HG03439 (cell line): ENCODE measurements around the gene DCLK1.

Experiments
- ATAC-seq: cut with Tn5 transposase; IDR thresholded peaks from one replicate; pipeline ENCODE4 v1.9.1; 2021; ENCODE audit warnings: mild to moderate bottlenecking, moderate library complexity; ENCODE audit not compliant: unreplicated experiment

DCLK1 gene

DNA sequence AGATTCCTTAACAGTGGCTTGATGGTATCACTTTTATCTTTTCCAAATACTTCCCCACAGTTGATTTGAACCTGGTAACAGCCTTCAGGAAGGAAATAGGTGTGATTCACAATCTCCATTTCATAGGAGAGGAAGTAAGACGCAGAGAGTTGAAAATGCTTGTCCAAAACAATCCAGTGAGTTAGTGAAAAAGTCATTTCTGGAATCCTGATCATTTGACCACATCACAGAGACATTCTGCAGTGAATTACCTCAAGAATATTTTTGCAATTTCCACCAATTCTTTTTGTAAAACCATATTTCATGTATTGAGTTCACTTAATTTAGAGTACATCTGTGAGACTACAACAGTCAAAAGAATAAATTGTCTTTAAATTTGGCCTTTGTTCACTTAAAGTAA, 292.8 kb downstream of the DCLK1 start:
- no peak for ATAC-seq

DNA sequence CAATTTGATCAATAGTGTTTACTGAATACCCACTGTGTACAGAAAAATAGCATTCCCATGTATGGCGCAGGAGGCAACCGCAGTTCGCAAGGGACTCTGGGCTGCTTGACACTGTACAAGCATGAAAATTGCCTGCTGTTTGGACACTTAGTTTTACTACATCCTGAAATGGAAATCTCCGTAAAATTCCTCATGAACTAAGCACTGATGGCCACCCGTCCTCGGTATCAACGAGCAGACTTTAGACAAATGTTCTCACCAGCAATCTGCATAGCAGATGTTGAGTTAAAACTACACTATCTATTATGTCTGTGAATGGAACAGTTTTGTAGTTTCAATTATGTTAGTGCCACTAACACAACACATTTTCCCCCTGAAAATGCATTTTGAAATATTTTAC, 294.7 kb downstream of the DCLK1 start:
- no peak for ATAC-seq

DNA sequence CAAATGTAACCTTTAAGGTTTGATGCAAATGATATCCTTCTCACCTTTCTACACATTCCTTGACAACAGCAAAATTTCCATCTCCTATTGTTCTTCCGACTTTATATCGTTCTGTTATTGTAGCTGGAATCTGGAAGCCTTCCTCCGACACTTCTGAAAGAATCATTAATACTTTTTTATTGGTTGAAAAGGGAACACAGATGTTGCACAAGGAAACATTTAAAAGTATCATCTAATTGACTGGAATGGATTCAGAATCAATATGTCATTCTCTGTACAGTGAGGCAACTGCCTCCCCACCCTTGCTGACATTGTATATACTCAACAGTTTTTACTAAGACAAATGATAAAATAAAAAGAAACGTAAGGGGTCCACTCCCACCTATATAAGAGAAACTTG, 295.2 kb downstream of the DCLK1 start:
- no peak for ATAC-seq

DNA sequence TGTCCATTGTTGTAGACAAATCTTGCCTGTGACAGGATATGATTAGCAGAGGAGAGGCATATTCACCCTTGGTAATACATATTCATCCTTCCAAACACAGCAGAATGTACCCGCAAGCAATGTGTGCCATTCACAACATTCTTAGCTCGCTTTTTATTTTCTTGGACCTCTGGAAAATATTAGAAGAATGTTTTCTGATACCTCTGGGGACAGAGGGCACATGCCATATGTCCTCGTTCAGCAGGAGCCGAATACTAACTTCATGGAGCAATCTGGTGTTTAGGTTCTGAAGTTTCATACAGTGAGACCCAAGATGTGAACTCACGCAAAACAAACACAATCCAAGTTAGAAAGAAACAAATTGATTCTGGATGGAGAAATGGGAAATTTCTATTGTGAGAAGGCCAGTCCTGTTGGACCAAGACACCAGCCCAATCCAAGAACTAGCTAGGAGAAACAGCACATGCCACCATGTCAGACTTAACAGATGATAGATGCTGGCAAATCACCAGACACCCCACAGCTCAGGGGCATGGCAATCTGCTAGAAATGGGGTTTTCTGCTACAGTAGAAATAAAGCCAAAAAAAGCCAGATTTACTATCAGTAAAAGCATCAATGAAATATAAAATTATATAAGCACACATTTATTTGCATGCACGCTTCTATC, 297.4 kb downstream of the DCLK1 start:
- ATAC-seq: no peak

DNA sequence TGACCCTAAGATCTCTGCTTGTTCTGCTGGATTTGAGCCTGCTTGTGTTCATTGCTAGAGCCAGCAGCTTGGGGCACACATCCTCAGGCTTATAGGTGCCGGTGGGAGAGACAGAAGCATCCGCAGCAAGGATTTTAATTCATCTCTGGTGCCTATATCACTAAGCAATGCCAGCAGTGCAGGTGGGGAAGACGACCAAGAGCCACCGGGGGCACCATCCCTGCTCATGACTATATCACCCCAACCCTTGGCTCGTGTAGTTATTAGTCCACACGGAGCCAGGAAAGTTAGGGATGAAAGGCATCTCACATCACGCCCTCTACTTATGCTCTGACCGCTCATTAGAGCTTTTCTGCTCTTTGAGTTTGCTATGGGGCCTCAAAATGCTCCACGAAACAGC, 298.2 kb downstream of the DCLK1 start:
- ATAC-seq: no peak

DNA sequence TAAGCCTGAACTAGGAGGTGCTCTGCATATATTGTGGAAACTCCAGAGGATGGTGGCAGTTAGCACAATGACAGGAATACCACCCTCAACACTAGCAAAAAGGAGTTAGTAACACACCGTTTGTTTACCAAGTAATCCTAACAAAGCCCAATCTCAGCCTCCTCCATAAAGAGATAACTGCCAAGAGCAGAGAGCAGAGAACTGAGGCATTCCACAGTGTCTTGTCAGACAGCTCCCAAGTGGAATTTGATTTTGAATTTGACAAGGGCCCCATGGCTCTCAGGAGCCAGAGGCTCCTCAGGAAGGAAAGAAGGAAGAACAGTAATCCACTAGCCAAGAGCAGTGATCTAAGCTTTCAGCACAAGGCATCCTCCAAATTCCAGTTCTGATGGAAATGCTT, 298.6 kb downstream of the DCLK1 start:
- ATAC-seq: no peak

DNA sequence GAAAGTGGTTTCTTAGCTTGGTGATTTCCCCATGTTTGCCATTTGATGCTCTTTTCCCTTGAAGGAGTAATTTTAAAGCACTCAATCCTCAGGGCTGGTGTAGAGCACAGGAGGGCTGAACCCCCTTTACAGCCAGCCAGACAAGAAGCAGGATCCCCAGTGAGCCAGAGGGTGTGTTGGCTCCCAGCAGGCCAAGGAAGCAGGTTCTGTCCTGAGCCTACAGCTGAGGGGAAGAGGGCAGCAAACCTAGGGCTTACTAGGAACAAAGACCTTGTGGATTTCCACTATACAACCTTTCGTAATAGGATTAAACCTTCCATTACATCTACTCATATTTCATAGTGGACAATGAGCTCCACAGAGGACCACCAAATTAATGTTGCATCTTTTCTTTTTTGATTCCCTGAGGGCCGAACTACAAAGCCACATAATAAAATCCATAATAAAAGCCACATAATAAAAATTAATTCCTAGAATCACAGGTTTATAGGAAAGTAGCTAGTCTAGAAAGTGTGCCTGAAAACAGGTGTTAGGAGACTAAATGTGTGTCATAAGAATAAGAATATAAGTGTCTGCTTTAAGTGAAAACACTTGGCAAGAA, 300.2 kb downstream of the DCLK1 start:
- ATAC-seq: no peak

DNA sequence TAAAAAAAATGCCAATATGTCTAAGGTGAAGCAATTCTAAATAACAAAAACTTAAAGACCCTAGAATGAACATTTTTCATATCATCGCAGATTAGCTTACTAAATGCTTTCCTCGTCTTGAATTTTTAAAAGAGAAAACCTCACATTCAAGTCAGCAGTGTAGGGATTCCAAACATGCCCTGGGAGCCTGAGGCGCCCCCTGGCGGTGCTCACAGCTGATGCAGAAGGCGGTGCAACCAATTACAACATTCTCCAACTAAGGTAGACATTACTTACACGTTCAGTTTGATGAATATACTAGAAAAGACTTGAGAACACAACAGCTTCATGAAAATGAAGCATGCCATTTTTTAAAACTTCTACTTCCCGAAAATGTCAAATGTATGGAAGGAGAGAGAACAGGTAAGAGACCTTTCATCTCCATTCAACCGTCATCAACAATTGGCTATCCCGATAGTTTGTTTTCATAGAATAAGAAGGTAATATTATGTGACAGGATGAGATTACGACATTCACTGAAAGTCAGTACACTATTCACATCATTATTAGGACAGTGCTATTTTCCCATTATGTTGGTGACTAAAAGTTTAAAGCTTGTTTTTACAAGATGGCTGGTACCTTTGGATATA, 304.4 kb downstream of the DCLK1 start:
- no peak for ATAC-seq

DNA sequence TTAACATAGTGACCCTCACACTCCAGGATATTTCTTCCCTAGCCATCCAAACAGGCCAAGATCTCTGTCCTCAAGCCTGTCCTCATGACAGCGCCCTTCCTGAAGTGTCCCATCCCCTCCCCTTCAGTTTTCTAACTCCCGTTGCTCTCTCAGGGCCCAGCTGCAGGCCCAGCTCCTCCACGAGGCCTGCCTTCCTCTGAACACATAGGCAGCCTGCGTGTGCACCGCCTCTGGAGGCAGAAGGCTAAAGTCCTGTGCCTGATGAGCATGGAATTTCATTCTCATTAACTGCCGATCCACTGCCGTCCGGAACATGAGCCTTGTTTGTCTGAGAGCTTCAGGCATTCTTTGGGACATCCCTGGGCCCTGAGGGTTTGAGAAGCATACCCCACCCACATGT, 306.4 kb downstream of the DCLK1 start:
- ATAC-seq: no peak

DNA sequence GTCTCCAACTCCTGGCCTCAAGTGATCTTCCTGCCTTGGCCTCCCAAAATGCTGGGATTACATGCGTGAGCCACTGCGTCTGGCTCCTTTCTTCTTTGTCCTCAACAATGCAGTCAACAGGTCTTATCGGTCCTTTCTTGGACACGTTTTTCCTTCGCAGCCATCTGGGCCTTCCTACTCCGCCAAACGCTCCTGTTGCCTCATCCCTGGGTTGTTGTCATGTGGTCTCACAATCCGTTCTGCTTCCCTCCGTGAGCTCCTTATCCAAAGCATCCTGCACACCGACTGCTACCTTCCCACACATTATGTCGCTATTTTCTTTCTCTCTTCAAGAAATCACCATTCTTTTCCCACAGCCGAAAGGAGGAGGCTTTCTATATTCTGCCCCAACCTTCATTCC, 306.8 kb downstream of the DCLK1 start:
- no peak for ATAC-seq

DNA sequence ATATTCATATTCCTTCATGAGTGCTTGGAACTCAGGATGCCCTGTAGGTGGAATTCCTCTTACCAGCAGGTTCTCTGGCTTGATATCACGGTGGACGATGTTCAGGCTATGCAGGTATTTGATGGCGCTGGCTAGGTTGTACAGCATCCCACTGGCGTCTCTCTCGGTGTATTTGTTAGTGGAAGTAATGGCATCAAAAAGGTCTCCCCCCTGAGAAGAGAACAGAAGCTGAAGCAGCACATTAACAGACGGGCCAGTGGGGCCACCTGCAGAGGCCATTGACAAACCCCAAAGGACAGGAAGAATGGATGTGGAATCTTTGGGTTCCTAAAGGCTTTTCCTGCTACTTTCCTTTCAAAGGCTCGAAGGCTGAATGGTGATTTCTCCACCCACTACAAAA, 308.5 kb downstream of the DCLK1 start:
- no peak for ATAC-seq

DNA sequence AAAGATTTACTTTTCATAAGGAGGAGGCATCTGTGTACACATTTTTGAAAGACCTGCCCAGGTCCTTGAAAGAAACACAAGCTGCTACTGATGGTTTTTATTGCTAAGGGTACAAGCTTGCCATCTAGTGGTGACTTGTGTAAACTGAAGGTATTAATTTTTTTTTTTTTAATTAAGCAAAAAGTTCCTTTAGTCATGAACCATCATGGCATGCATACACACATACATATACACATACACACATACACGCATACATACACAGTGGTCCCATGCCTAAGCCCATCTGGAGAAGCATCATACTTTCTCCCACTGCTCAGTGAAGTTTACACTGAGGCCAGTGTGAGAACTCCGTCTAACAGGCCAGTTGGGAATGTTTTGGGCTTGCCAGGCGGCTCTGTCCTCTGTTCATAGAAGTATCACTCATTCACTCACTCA, 312.5 kb downstream of the DCLK1 start:
- ATAC-seq: no peak

DNA sequence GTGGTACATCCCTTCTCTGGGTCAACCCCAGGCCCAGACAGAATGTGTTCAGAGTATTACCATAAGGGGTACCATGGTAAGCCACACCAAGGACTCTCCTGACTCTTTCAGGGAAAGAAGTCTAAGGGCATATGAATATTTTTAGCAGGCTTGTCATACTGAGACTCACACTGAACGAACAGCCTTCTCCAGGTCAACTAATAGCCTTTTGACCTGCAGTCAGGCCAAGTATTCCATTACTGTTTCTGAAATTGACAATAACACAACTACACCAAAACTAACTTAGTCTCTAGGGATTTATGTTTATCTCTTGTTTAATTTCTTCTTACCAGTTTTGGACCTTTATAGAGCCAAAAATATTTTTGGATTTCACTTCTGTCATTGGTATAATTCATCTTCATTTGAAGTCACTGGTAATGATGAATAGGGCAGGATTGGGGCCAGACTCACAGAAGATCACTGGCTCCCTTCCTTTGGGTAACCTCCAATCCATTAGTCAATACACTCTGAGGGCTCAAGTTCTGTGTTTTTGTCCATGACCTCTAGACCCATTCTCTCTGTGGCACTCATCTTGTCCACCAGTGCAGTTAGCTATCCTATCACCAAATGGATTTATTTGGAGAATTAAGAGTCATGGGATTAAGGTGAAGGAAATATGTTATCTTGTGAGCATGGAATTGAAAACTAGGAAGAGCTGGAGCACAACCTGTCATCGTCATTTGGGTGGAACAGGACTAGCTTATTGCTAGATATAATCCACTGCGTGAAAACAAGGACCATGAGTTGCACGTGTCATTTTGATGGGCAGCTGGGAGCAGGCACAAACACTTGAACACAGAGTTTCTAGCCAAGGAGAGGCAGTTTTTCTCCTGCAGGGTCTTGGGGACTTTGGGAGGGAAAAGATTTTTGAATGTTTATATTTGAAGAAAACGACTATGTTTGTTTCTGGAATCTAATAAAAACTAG, 313.3 kb downstream of the DCLK1 start:
- ATAC-seq: no peak

DNA sequence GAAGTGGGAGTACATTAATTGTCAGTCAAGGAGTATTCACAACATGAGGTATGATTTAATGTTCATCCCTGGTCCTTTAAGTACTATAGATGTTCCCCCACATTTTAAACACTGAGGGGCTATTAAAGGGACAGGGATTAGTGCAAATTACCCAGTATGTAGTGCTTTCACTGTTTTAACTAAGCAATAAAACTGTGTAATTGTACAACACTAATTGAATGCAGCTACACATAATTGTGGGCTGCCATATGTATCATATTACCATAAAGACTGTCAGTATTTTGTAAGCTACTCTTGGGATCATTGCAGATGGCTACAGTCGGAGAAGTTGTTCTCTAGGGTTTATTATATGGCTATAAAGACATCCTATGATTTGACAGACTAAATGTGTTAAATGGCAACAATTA, 316.6 kb downstream of the DCLK1 start:
- ATAC-seq: no peak

DNA sequence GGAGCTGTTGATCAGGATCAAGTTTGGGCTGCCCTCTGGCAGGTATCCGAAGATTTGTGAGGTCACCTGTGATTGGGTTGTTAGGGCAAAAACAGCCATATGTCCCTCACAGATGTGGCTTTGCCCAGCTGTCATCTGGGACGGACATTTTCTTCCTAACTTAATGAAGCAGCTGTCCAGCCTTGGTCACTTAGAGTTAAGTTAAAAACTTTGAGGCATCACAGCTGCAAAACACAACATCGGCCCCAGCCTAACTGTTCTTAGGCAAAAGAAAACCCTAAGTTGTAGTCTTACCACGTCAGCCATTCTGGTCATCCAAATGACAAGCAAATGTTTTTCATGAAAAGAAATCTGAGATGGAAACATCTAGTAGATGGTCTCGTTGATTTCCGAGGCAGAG, 318.4 kb downstream of the DCLK1 start:
- no peak for ATAC-seq

DNA sequence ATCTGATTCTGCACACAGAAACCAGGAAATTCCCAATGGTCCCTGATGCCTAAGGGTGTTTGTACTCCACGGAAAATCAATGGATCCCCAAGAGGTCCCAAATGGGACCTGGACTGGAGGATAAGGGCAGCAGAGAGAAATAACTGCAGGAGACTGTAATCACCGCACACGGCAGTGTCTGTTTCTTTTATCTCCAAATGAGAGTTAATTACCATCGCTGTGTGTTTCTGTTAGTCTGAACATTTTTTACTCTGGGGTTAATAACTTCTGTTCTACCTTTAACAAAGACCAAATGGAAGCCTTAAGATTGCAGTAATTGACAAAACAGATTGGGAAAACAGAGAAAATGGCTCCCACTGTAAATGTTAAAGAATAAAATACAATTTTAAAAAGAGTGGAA, 320.9 kb downstream of the DCLK1 start:
- no peak for ATAC-seq

DNA sequence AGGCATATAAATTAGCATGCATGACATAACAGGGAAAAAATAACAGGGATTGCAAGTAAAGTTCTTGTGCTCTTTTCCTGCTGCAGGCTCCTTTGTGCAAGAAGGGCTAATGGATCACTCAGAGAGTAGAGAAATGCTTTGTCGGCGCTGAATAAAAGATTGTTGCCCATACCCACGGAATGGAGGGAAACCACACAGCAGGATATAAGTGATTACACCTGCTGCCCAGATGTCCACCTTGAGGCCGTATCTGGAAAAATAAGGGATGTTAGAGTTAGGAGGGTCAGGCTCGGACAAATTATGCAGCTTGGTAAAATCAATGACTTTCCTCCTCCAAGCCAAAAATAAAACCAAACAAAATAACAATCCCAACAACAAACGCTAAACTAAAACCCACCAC, 322.3 kb downstream of the DCLK1 start:
- no peak for ATAC-seq

DNA sequence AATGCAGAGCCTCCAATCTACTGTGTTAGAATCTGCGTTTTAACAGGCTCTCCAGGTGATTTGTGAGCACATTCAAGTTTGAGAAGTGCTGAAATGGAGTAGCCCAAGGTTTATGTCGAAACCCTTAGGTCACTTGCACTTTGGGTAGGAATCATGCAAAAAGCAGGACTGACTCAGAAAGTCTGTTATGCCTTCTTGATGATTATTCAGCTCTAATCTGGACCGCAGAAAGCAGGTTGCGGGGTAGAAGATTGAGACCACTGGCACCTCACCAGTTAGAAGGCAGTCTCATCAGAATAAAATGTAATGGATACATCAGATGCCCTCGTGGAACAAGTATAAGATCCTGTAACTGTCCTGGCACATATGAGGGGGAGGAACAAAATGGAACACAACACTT, 326.3 kb downstream of the DCLK1 start:
- ATAC-seq: no peak

DNA sequence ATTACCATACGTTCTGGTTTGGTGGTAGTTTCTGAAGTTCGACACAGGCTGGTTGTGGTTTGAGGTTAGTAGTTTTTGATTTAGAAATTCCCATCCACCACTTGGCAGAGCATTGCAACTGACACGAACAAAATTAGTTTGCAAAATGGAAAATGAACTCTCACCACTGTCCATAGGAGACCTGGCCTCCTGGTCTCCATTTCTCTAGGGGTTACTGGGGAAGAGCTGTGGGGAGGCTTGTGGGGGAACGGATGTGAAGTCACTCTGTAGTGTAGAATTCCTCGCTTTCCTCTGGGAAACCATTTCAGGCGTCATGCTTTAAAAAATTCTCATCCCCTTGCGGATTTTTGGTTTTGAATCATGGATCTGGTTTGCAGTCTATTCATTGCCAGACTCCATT, 333.2 kb downstream of the DCLK1 start:
- no peak for ATAC-seq

DNA sequence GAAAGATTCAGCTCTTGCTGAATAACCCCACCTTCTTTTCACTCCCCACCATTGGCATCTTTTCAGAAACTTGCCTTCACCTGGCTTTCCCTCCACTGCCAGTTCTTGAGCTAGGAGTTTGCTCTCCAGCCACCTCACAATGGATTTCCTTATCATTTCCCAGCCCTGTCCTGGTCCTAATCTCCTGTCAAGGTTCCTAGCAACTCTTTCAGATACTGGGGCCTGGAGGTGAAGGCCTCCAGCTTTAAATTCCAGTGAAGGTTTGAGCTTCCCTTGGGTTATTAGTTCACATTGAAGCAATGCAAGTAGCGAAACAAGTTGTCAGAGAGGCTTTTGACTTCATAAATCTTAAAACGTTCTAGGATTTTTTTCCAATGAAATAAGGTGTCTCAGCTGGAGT, 333.9 kb downstream of the DCLK1 start:
- no peak for ATAC-seq

DNA sequence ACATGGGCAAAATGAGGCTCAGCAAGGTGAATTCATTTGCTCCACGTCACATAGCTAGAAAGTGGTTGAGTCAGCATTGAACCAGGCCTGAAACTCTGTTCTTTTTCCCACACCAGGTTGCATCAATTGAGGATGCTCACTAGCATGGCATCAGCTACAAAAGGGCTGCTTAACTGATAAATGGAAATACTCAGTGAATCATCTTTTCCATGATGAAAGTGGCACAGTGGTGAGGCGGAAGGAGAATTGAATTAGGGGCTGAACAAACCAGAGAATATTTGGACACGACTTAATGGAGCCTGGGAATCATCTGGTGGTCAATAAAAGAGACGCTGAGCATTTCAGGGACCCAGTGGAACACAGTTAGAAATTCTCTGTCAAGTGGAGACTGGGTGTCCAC, 334.6 kb downstream of the DCLK1 start:
- no peak for ATAC-seq
